ENCODE measurements around the gene RRP1B.

Gene RRP1B

GRCh38 chr21:43684424-43684823 lies 25.1 kb downstream of the RRP1B start:
- TF ChIP-seq CTCF (IDR thresholded peaks at IDR 0.05; ENCODE audit: control insufficient read depth, extremely low read depth, insufficient read depth) = no peak
- DNase-seq (ENCODE audit: low read depth) = no peak
- H3K4me3 ChIP-seq (ENCODE audit: low read depth, low read length) = no peak overlapping the region

DNA sequence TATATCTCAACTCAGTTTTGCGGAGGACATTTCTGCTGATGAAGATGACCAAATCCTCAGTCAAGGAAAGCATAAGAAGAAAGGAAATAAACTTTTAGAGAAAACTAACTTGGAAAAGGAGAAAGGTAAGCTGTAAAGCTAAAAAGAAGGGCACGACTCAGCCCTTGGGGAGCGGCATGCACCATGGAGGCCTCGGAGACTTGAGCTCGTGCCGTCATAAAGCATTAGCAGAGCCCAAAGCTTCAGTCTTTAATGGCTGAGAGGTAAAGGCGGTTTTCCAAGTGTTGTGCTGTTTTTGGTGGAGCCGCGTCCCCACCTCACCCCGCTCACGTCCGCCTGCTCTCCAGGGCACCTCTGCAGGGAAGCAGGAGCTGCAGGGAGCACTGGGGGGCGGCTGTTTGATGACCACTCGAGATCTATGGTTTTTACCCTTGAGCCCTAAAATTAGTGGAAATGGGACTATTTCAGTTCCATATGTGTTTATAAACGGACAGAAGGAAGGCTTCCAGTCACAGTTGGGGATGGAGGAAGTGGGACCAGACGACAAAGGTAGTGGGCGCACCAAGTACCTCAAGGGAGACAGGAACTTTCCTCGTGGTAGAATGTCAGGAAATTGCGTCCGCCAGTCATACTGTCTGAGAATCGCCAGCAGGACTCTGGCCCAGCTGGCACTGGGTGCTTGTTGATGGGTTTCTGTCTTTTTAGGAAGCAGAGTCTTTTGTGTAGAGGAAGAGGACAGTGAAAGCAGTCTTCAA lies 27.6 kb downstream of the RRP1B start:
- TF ChIP-seq CTCF (IDR thresholded peaks at IDR 0.05; ENCODE audit: control insufficient read depth, extremely low read depth, insufficient read depth) = no peak
- no peak for DNase-seq (ENCODE audit: low read depth)
- no peak overlapping the region for H3K4me3 ChIP-seq (ENCODE audit: low read depth, low read length)

DNA sequence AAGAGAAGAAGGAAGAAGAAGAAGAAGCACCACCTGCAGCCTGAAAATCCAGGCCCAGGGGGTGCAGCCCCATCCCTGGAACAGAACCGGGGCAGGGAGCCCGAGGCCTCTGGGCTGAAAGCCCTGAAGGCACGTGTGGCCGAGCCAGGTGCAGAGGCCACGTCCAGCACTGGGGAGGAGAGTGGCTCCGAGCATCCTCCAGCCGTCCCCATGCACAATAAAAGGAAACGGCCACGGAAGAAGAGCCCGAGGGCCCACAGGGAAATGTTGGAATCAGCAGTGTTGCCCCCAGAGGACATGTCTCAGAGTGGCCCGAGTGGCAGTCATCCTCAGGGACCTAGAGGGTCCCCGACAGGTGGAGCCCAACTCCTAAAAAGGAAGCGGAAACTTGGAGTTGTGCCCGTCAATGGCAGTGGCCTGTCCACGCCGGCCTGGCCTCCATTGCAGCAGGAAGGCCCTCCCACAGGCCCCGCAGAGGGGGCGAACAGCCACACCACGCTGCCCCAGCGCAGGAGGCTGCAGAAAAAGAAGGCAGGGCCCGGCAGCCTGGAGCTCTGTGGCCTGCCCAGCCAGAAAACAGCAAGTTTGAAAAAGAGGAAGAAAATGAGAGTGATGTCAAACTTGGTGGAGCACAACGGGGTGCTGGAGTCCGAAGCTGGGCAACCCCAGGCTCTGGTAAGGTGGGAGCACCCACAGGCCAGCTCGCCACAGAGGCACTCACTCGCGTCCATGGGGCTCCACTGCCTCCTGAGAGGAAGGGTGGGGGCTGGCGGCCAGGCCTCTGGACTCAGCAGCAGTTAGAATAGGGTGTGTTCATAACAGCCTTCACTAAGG lies 28.4 kb downstream of the RRP1B start:
- H3K4me3 ChIP-seq (ENCODE audit: low read depth, low read length) = no peak overlapping the region
- DNase-seq (ENCODE audit: low read depth) = no peak
- no peak for TF ChIP-seq CTCF (IDR thresholded peaks at IDR 0.05; ENCODE audit: control insufficient read depth, extremely low read depth, insufficient read depth)

DNA sequence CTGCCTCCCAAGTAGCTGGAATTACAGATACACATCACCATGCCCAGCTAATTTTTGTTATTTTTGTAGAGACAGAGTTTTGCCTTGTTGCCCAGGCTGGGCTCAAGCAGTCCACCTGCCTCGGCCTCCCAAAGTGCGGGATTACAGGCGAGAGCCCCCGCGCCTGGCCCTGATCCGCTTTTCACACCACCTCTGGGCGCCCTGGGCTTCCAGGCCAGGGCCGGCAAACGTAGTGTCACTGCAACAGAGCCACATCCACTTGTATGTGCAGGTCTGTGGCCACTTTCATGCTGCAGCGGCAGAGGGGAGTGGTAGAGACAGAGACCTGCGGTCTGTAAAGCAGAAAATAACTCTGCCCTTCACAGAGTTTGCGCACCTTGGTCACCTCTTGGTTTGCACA lies 29.5 kb downstream of the RRP1B start:
- no peak for DNase-seq (ENCODE audit: low read depth)
- H3K4me3 ChIP-seq (ENCODE audit: low read depth, low read length) = no peak overlapping the region
- TF ChIP-seq CTCF (IDR thresholded peaks at IDR 0.05; ENCODE audit: control insufficient read depth, extremely low read depth, insufficient read depth) = no peak

DNA sequence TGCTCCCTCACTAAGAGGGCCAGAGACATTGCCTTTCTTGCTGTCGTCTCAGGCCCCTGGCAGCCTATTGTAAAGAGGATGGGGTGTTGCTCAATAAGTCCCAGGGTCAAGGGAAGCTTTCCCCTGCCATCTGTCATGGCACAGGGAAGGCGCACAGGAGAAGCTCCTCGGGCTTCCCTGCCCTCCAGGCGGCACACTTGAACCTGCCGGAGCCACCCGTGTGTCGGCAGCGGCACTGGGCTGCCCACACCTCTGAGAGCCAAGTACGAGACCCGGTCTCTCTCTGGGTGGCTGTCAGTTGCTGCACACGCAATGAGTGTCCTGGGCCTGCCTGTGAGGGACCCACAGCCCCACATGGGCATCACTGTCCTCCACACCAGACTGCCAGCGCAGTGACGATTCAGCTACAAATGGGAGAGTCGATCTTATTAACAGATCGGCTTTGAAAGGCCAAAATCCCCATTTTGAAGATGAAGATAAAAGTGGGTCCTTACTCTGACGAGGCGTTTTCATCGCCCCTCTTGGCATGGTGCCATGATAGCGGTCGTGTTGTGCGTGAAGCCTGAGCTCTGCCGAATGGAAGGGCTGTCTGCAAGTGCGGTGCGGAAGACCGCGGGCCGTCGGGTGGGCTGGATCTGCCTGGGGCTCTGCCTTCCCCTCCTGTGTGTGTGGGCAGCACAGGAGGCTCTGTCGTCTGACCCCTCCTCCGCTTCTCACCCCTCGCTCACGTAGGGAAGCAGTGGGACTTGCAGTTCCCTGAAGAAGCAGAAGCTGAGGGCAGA lies 30.4 kb downstream of the RRP1B start:
- TF ChIP-seq CTCF (IDR thresholded peaks at IDR 0.05; ENCODE audit: control insufficient read depth, extremely low read depth, insufficient read depth) = no peak
- H3K4me3 ChIP-seq (ENCODE audit: low read depth, low read length) = no peak overlapping the region
- DNase-seq (ENCODE audit: low read depth) = no peak

DNA sequence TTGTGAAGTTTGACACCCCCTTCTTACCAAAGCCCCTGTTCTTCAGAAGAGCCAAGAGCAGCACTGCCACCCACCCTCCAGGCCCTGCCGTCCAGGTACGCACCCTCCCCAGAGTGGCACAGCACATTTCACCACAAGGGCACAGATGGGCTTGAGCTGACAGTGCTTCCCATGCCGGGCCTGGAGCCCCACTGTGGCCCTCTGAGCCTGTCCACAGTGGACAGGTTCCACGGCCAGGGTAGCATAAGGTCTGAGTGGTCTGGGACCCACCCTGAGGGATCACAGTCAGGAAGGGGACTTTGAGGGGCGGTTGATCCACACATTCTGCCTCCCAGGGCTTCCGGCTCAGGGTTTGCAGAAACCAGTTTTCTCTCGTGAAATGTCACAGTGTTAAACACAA lies 31.0 kb downstream of the RRP1B start:
- no peak for DNase-seq (ENCODE audit: low read depth)
- TF ChIP-seq CTCF (IDR thresholded peaks at IDR 0.05; ENCODE audit: control insufficient read depth, extremely low read depth, insufficient read depth) = no peak
- H3K4me3 ChIP-seq (ENCODE audit: low read depth, low read length) = no peak overlapping the region
